GM18951 (cell line): ENCODE data around the gene ODF2.

Source experiments
- POLR2A ChIP-seq: IDR thresholded peaks from 4 replicates; pipeline ENCODE4 v1.6.1; 2011; ENCODE audit warnings: mild to moderate bottlenecking; ENCODE audit not compliant: insufficient read length, insufficient read depth; ENCODE audit errors: extremely low read depth
- in situ Hi-C: fragments of 300-500 bp; cut with MboI; formaldehyde crosslinking; loops from one replicate; pipeline ENCODE4 v1.12.0; 2022; ENCODE audit warnings: low sequenced_read_pairs, mixed read lengths, inconsistent platforms; ENCODE audit not compliant: unreplicated experiment

The ODF2 gene

DNA sequence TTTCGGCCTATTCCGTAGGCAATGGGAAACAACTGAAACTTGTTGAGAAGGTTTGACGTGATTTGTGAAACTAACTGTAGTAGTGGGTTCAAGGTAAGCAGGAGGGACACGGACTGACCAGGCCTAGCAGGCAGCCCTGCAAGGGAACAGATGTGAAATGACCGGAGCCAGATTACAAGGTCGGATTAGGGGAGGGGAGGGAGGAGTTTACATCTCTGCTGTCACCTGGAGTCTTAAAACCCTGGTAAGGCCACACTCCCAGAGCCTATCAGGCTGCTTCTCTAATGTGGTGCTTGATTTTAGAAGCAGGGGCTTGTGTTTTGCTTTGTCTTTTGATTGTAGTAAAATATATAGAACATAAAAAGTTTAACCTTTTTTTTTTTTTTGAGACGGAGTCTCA is 93.1 kb downstream of the ODF2 start:
- no peak for TF ChIP-seq POLR2A

DNA sequence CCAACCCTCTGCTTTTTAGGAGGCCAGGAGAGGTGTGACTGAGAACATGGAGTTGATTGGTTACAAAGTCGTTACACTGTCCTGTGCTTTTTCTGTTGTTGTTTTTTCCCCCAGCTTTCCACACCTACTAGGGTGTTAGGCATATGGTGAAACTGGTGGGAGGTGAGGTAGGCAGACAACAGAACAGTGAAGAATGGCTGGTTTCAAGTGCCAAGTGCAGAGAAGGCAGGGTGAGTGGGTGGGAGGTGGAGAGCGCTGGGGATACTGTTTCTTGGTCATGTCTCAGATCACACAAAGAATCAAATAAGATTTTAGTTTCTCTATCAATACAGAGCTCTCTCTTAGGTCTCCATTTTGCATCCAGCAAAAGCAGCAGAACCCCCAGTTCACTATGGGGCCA is 94.4 kb downstream of the ODF2 start:
- in situ Hi-C loops = no loop called here
- TF ChIP-seq POLR2A = no peak

More for the DNA sequence above, 93.1 kb downstream of the ODF2 start:
- in situ Hi-C loops = no loop called here
